ENCODE measurements around the gene RPS6KA2.
"Not testable (repeated sequence)": the region's sequence is repeated elsewhere in the genome, so short reads cannot be mapped to it uniquely, and the experiment has no call there.

The RPS6KA2 gene

GRCh38 chr6:166422201-166422940 lies 204.7 kb downstream of the RPS6KA2 start:
- no peak for DNase-seq (ENCODE audit: low read depth in 2 of 2)

GRCh38 chr6:166420351-166420750 lies 206.7 kb downstream of the RPS6KA2 start:
- no peak for DNase-seq (ENCODE audit: low read depth in 2 of 2)

- no peak for DNase-seq (ENCODE audit: low read depth in 2 of 2)
These were observed 207.3 kb downstream of the RPS6KA2 start for GRCh38 chr6:166419717-166420116.

GRCh38 chr6:166419286-166419685 lies 207.8 kb downstream of the RPS6KA2 start:
- peak; percentile 37 to 46 for DNase-seq (ENCODE audit: low read depth in 2 of 2)

- no peak for DNase-seq (ENCODE audit: low read depth in 2 of 2)
These were observed 208.3 kb downstream of the RPS6KA2 start for GRCh38 chr6:166418691-166419143.

- peak in 1 of 2 donors; percentile 15 for DNase-seq (ENCODE audit: low read depth in 2 of 2)
These were observed 209.8 kb downstream of the RPS6KA2 start for GRCh38 chr6:166417285-166417691.

GRCh38 chr6:166415833-166416347 lies 211.2 kb downstream of the RPS6KA2 start:
- no peak for DNase-seq (ENCODE audit: low read depth in 2 of 2)

- DNase-seq (ENCODE audit: low read depth in 2 of 2) = no peak
These were observed 211.7 kb downstream of the RPS6KA2 start for GRCh38 chr6:166415306-166415705.

GRCh38 chr6:166413491-166413951 lies 213.5 kb downstream of the RPS6KA2 start:
- DNase-seq (ENCODE audit: low read depth in 2 of 2) = no peak

GRCh38 chr6:166412911-166413384 lies 214.1 kb downstream of the RPS6KA2 start:
- no peak for DNase-seq (ENCODE audit: low read depth in 2 of 2)

- no peak for DNase-seq (ENCODE audit: low read depth in 2 of 2)
These were observed 214.7 kb downstream of the RPS6KA2 start for GRCh38 chr6:166412156-166412910.

GRCh38 chr6:166411721-166412151 lies 215.3 kb downstream of the RPS6KA2 start:
- DNase-seq (ENCODE audit: low read depth in 2 of 2) = no peak

GRCh38 chr6:166411271-166411670 lies 215.8 kb downstream of the RPS6KA2 start:
- DNase-seq (ENCODE audit: low read depth in 2 of 2) = no peak

- no peak for DNase-seq (ENCODE audit: low read depth in 2 of 2)
These were observed 216.6 kb downstream of the RPS6KA2 start for GRCh38 chr6:166410426-166410935.

GRCh38 chr6:166408936-166409755 lies 217.9 kb downstream of the RPS6KA2 start:
- DNase-seq (ENCODE audit: low read depth in 2 of 2) = no peak

- DNase-seq (ENCODE audit: low read depth in 2 of 2) = no peak
These were observed 220.9 kb downstream of the RPS6KA2 start for GRCh38 chr6:166406197-166406596.

GRCh38 chr6:166405386-166405785 lies 221.7 kb downstream of the RPS6KA2 start:
- no peak for DNase-seq (ENCODE audit: low read depth in 2 of 2)

- DNase-seq (ENCODE audit: low read depth in 2 of 2) = no peak
These were observed 224.3 kb downstream of the RPS6KA2 start for GRCh38 chr6:166402582-166403277.

- not testable (repeated sequence) for DNase-seq (ENCODE audit: low read depth in 2 of 2)
These were observed 226.3 kb downstream of the RPS6KA2 start for GRCh38 chr6:166400649-166401250.

GRCh38 chr6:166400181-166400580 lies 226.9 kb downstream of the RPS6KA2 start:
- no peak for DNase-seq (ENCODE audit: low read depth in 2 of 2)
